Measurements from ENCODE around the gene NDRG3.

GRCh38 chr20:36670665-36671357, 75.1 kb downstream of the NDRG3 start:
- no peak for TF ChIP-seq CTCF (conservative IDR thresholded peaks at IDR 0.05; ENCODE audit: low read length)
- TF ChIP-seq EZH2phosphoT487 (IDR thresholded peaks at IDR 0.05; ENCODE audit: borderline replicate concordance, low read depth, low read length) = no peak
